K562 (cell line): ENCODE measurements around the gene KRTAP10-6. TPM values are rescaled to one million over a fixed set of nuclear protein-coding genes. Genes with fewer than 3 reads are reported as not detected.
A peak's percentile ranks its signal among the peaks of the same experiment; 100 is the strongest.

Experiments
- CBFA2T3 ChIP-seq: fragments of 450-650 bp; IDR thresholded peaks from 2 replicates; pipeline ENCODE4 v1.6.1; 2017
- CC2D1A ChIP-seq: fragments of 450-650 bp; IDR thresholded peaks from 2 replicates; pipeline ENCODE4 v1.6.1; 2017; ENCODE audit warnings: mild to moderate bottlenecking
- E2F4 ChIP-seq: sonication (generic); formaldehyde crosslinking; IDR thresholded peaks from 2 replicates; pipeline ENCODE4 v1.8.0; 2022; ENCODE audit warnings: mild to moderate bottlenecking, low read depth, missing genetic modification reagents
- ESRRA ChIP-seq: fragments of 450-650 bp; IDR thresholded peaks from 2 replicates; pipeline ENCODE4 v1.6.1; 2014; ENCODE audit warnings: low read depth, mild to moderate bottlenecking, moderate library complexity, borderline replicate concordance
- ETV1 ChIP-seq: fragments of 450-650 bp; conservative IDR thresholded peaks from 2 replicates; pipeline ENCODE4 v1.6.1; 2016; ENCODE audit warnings: missing genetic modification characterization, control low read depth, low read depth, missing compliant biosample characterization
- HDAC1 ChIP-seq, 2 experiments: fragments of 450-650 bp; IDR thresholded peaks; 2 replicates each; pipeline ENCODE4 v1.6.1; 2016 to 2017; ENCODE audit warnings: inconsistent platforms in 1 of 2, mild to moderate bottlenecking in 1 of 2, moderate library complexity in 1 of 2
- L3MBTL2 ChIP-seq: fragments of 450-650 bp; IDR thresholded peaks from 2 replicates; pipeline ENCODE4 v1.6.1; 2016; ENCODE audit warnings: mild to moderate bottlenecking, moderate library complexity
- MEF2D ChIP-seq: conservative IDR thresholded peaks from 2 replicates; pipeline ENCODE4 v1.6.1; 2016; ENCODE audit warnings: low read depth, missing genetic modification characterization, missing compliant biosample characterization
- SNRNP70 ChIP-seq: fragments of 200-400 bp; formaldehyde crosslinking; optimal IDR thresholded peaks from 2 replicates; pipeline ENCODE3; 2017; ENCODE audit warnings: low read depth, low read length
- STAT5A ChIP-seq: IDR thresholded peaks from 2 replicates; pipeline ENCODE4 v1.6.1; 2012; ENCODE audit warnings: low read length, inconsistent platforms, borderline replicate concordance
- TRIM25 ChIP-seq: fragments of 450-650 bp; IDR thresholded peaks from 2 replicates; pipeline ENCODE4 v1.7.0; 2016; ENCODE audit warnings: borderline replicate concordance
- ZBTB12 ChIP-seq: fragments of 250-450 bp; sonication (Bioruptor Pico); IDR thresholded peaks from 2 replicates; pipeline ENCODE4 v1.4.0; 2020
- ZNF224 ChIP-seq: sonication (generic); formaldehyde crosslinking; IDR thresholded peaks from 2 replicates; pipeline ENCODE4 v1.8.0; 2022; ENCODE audit warnings: mild to moderate bottlenecking, missing genetic modification reagents
- ZNF316 ChIP-seq: fragments of 450-650 bp; IDR thresholded peaks from 2 replicates; pipeline ENCODE4 v1.6.1; 2016
- ZNF639 ChIP-seq, 2 experiments: fragments of 200-800 bp in 1 of 2; sonication (Bioruptor generic) in 1 of 2; sonication (generic) in 1 of 2; formaldehyde crosslinking in 1 of 2; IDR thresholded peaks in 1 of 2; conservative IDR thresholded peaks in 1 of 2; 2 replicates each; pipeline versions ENCODE4 v1.5.0 to v1.6.1; 2016 to 2020; ENCODE audit warnings: missing compliant biosample characterization in 1 of 2, missing genetic modification characterization in 1 of 2, missing genetic modification reagents in 1 of 2
- ZNF766 ChIP-seq: fragments of 200-800 bp; sonication (Bioruptor generic); conservative IDR thresholded peaks from 2 replicates; pipeline ENCODE4 v1.6.1; 2016; ENCODE audit warnings: missing genetic modification characterization, missing compliant biosample characterization
- polyA plus RNA-seq, 8 experiments: library from polyadenylated mRNA; depleted of rRNA in 4 of 8; stranded (reverse) in 5 of 8; unstranded in 3 of 8; fragments of >200 nt; fragmentation: Nextera tagmentation in 2 of 8; fragmentation: Illumina TruSeq in 1 of 8; extraction: Ambion mirVana in 2 of 8; extraction: Trizol in 1 of 8; gene quantifications; 2 replicates each; pipeline versions ENCODE4 v1.2.1 to v1.2.3, GENCODE V29; 2011 to 2014; ENCODE audit warnings: inconsistent platforms in 1 of 8, missing spikeins in 1 of 8
- total RNA-seq, 7 experiments: library from RNA; depleted of rRNA in 6 of 7; stranded (reverse); fragments of >200 nt in 6 of 7; fragmentation: Illumina TruSeq in 2 of 7; extraction: Trizol in 2 of 7; gene quantifications; 2 replicates each; pipeline versions ENCODE4 v1.2.1 to v1.2.3, GENCODE V29; 2011 to 2021; ENCODE audit warnings: low replicate concordance in 1 of 7
- TF ChIP-seq, protein P1 (sequence below): fragments of 450-650 bp; formaldehyde crosslinking; IDR thresholded peaks from 2 replicates; pipeline ENCODE4 v1.4.0; 2020; ENCODE audit warnings: mild to moderate bottlenecking, moderate library complexity
- TF ChIP-seq, protein P2 (sequence below): sonication (generic); formaldehyde crosslinking; IDR thresholded peaks from 2 replicates; pipeline ENCODE4 v1.8.0; 2022; ENCODE audit warnings: missing genetic modification reagents, mild to moderate bottlenecking, borderline replicate concordance

The KRTAP10-6 gene
- total and polyA plus RNA-seq, 9 of the 15 experiments (the other 6 are each of a cell fraction or from before 2014, with no cell fraction given): not detected

DNA sequence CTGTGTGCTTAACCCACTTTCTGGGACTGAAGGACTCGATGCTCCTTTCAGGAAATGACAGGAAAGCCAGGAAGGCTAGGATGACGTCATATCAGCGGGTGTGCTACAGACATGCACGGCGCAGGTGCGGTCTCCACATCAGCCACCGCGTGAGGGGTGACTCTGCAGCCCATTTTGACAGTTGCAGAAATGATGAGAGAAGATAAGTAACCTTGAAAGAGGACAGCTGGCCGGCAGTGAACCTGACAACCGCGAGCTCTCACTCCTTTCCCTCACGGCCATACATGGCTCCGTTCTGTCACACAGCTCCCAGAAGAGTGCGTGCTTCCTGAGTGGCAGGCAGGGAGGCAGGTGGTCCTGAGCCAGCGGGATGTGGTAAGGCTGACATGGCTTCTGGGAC lies 10.2 kb downstream of the KRTAP10-6 start (continued):
- TF ChIP-seq ZNF766 (CRISPR knock-in tag): peak; percentile 63; the same call in 1 of the 2 replicates
- peak; percentile 32; the same call in 1 of the 2 replicates for TF ChIP-seq ZNF316
- no peak for TF ChIP-seq CC2D1A
- TF ChIP-seq HDAC1 (IDR thresholded peaks at IDR 0.05): no peak
- peak in 1 of 2 experiments; percentile 64; a peak in 1 of 4 replicates for TF ChIP-seq ZNF639 (CRISPR knock-in tag; conservative IDR thresholded peaks at IDR 0.05 in 1 of 2, IDR thresholded peaks at IDR 0.05 in 1 of 2)
- TF ChIP-seq L3MBTL2: peak; percentile 68
- TF ChIP-seq SNRNP70: no peak
- no peak for TF ChIP-seq ZNF224 (CRISPR knock-in tag)
- peak; percentile 56; the same call in 1 of the 2 replicates for TF ChIP-seq MEF2D
- TF ChIP-seq STAT5A: no peak
- TF ChIP-seq ZBTB12: peak; percentile 52; the same call in 1 of the 2 replicates
- TF ChIP-seq, protein P1, sequence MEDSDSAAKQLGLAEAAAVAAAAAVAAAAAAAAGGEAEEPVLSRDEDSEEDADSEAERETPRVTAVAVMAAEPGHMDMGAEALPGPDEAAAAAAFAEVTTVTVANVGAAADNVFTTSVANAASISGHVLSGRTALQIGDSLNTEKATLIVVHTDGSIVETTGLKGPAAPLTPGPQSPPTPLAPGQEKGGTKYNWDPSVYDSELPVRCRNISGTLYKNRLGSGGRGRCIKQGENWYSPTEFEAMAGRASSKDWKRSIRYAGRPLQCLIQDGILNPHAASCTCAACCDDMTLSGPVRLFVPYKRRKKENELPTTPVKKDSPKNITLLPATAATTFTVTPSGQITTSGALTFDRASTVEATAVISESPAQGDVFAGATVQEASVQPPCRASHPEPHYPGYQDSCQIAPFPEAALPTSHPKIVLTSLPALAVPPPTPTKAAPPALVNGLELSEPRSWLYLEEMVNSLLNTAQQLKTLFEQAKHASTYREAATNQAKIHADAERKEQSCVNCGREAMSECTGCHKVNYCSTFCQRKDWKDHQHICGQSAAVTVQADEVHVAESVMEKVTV (CRISPR knock-in tag): no peak
- TF ChIP-seq TRIM25: no peak
- TF ChIP-seq, protein P2, sequence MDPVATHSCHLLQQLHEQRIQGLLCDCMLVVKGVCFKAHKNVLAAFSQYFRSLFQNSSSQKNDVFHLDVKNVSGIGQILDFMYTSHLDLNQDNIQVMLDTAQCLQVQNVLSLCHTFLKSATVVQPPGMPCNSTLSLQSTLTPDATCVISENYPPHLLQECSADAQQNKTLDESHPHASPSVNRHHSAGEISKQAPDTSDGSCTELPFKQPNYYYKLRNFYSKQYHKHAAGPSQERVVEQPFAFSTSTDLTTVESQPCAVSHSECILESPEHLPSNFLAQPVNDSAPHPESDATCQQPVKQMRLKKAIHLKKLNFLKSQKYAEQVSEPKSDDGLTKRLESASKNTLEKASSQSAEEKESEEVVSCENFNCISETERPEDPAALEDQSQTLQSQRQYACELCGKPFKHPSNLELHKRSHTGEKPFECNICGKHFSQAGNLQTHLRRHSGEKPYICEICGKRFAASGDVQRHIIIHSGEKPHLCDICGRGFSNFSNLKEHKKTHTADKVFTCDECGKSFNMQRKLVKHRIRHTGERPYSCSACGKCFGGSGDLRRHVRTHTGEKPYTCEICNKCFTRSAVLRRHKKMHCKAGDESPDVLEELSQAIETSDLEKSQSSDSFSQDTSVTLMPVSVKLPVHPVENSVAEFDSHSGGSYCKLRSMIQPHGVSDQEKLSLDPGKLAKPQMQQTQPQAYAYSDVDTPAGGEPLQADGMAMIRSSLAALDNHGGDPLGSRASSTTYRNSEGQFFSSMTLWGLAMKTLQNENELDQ (CRISPR knock-in tag): no peak
- peak; percentile 81 for TF ChIP-seq ESRRA
- TF ChIP-seq CBFA2T3: peak; percentile 61; the same call in 1 of the 2 replicates
- peak; percentile 54 for TF ChIP-seq ETV1 (tag)
- no peak for TF ChIP-seq E2F4 (CRISPR knock-in tag)
